ENCODE data around the gene DLEC1.

GRCh38 chr3:38138349-38139190, 99.6 kb downstream of the DLEC1 start, which contains the start of gene MYD88:
- TF ChIP-seq CTCF (IDR thresholded peaks at IDR 0.05), result no peak
- TF ChIP-seq POLR2AphosphoS5 (IDR thresholded peaks at IDR 0.05), result peak; percentile 23 to 71 (median 66)
